OCI-LY7 (cell line): ENCODE results near the gene DENND1A.

ENCODE experiments used
- EZH2phosphoT487 ChIP-seq: fragments of 200-600 bp; sonication (generic); IDR thresholded peaks from 2 replicates; pipeline ENCODE4 v1.6.1; 2018; ENCODE audit warnings: low read depth, borderline replicate concordance, mild to moderate bottlenecking, mixed run types, antibody characterized with exemption, low read length, moderate library complexity, mixed read lengths
- TF ChIP-seq, protein P1 (sequence below): fragments of 200-600 bp; sonication (generic); conservative IDR thresholded peaks from 2 replicates; pipeline ENCODE4 v1.5.1; 2014; ENCODE audit warnings: mild to moderate bottlenecking, antibody characterized with exemption, low read length, moderate library complexity, mixed read lengths

DNA sequence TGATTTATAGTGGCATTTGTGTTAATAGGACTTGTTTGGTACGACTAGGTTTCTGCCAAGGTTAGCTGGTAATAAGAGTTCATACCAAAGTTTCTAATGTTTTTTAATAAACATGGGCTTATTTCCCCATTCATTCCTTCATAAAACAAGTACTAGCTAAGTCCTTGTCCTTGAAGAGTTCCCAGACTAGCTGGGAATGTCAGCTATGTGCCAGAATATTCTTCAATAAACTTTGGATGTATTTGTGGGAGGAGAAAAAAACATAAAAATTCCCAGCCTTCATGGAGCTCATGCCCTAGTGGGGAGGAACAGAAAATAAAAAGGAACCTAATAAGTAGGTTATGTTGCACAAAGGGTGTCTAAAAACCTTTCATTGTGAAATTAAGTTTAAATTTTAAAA lies 176.9 kb downstream of the DENND1A start:
- TF ChIP-seq, protein P1, sequence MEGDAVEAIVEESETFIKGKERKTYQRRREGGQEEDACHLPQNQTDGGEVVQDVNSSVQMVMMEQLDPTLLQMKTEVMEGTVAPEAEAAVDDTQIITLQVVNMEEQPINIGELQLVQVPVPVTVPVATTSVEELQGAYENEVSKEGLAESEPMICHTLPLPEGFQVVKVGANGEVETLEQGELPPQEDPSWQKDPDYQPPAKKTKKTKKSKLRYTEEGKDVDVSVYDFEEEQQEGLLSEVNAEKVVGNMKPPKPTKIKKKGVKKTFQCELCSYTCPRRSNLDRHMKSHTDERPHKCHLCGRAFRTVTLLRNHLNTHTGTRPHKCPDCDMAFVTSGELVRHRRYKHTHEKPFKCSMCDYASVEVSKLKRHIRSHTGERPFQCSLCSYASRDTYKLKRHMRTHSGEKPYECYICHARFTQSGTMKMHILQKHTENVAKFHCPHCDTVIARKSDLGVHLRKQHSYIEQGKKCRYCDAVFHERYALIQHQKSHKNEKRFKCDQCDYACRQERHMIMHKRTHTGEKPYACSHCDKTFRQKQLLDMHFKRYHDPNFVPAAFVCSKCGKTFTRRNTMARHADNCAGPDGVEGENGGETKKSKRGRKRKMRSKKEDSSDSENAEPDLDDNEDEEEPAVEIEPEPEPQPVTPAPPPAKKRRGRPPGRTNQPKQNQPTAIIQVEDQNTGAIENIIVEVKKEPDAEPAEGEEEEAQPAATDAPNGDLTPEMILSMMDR, result no peak
- no peak for TF ChIP-seq EZH2phosphoT487
